Right atrium auricular region (tissue), 2 donors: ENCODE data around the gene PRKCE. TPM values are rescaled to one million over a fixed set of nuclear protein-coding genes. Genes with fewer than 3 reads are reported as not detected.

ENCODE experiments used
- DNase-seq: peaks from one replicate; pipeline ENCODE4 v3.0.0-alpha.2; 2019; ENCODE audit warnings: low spot score
- H3K27ac ChIP-seq, 2 donors: fragments of 200-600 bp; sonication (generic); 1 replicate in 1 of 2; 2 replicates in 1 of 2; pipeline ENCODE4 v1.5.1; 2016 to 2019
- H3K27me3 ChIP-seq, 2 donors: fragments of 200-600 bp; sonication (generic); one replicate each; pipeline versions ENCODE4 v1.5.1 to v1.6.0; 2017 to 2019
- H3K36me3 ChIP-seq: fragments of 200-600 bp; sonication (generic); one replicate; pipeline ENCODE4 v1.5.1; 2016
- H3K4me1 ChIP-seq, 2 donors: fragments of 200-600 bp; sonication (generic); one replicate each; pipeline versions ENCODE4 v1.5.1 to v1.6.0; 2017 to 2019
- H3K4me3 ChIP-seq, 2 donors: fragments of 200-600 bp; sonication (generic); 1 replicate in 1 of 2; 2 replicates in 1 of 2; pipeline ENCODE4 v1.5.1; 2017 to 2019; ENCODE audit warnings: mild to moderate bottlenecking in 1 of 2, moderate library complexity in 1 of 2
- H3K9me3 ChIP-seq, 2 donors: fragments of 200-600 bp; sonication (generic); one replicate each; pipeline ENCODE4 v1.5.1; 2019
- CTCF ChIP-seq, 2 donors: fragments of 200-600 bp; sonication (generic); IDR thresholded peaks; one replicate each; pipeline ENCODE4 v1.5.1; 2019; ENCODE audit warnings: antibody characterized with exemption in 2 of 2
- total RNA-seq, 2 donors: library from RNA; depleted of rRNA; stranded (reverse); fragments of >200 nt; gene quantifications; one replicate each; pipeline ENCODE4 v1.1.0, GENCODE V29; 2016

Gene PRKCE
- total RNA-seq, 2 donors from 2014 or later, result 7.2 to 11.8 TPM

DNA sequence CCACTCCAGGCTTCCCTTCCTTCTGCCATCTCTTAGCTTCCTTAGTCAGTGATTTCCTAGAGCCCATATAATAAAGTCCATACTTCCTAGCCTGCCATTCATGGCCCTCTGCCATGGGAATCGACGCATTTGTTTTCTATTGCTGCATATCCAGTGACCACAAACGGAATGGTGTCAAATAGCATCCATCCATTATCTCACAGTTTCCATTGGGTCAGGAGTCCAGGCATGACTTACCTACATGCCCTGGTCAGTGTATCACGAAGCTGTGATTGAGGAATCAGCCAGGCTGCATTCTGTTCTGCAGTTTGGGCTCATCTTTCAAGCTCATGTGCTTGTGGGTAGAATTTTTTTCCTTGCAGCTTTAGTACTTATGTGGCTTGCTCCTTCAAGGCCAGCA lies 436.0 kb downstream of the PRKCE start:
- Histone ChIP-seq H3K4me3 (no peak overlapping the region), H3K4me1 (peaks cover 0 to 14% of the 10 kb centered on the region in 2 donors), H3K9me3 (no peaks in the 10 kb centered on the region), H3K27ac (no peak overlapping the region), H3K27me3 (no peaks in the 10 kb centered on the region), H3K36me3 (peaks cover 8% of the 10 kb centered on the region)
- TF ChIP-seq CTCF (IDR thresholded peaks at IDR 0.05), result no peak
- DNase-seq, result no peak

DNA sequence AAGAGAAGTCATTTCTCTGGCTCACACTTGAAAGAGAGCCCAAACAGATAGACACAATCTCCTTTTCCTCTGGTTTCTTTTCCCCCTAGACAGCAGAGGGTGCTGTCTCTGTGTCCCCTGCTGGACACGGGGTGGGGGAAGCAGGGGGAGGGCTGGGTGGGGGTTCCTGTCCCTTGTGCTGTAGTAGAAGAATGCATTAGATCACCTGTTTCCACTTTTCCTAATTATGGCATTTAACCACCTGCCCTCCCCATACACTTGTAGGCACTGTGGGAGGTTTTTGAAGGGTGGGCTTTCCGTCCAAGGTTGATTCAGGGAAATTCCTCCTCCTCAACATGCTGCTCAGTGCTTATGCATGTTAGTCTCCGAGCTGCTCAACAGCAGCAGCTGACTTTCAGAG lies 439.5 kb downstream of the PRKCE start:
- peak in 1 of 2 donors; percentile 59 for TF ChIP-seq CTCF (IDR thresholded peaks at IDR 0.05)
- Histone ChIP-seq H3K9me3 (no peaks in the 10 kb centered on the region), H3K27me3 (no peaks in the 10 kb centered on the region), H3K36me3 (peaks cover 8% of the 10 kb centered on the region), H3K4me3 (no peak overlapping the region), H3K4me1 (peaks cover 0 to 3% of the 10 kb centered on the region in 2 donors), H3K27ac (peak overlapping the region in 1 of 2 donors; percentile 42)
- no peak for DNase-seq

DNA sequence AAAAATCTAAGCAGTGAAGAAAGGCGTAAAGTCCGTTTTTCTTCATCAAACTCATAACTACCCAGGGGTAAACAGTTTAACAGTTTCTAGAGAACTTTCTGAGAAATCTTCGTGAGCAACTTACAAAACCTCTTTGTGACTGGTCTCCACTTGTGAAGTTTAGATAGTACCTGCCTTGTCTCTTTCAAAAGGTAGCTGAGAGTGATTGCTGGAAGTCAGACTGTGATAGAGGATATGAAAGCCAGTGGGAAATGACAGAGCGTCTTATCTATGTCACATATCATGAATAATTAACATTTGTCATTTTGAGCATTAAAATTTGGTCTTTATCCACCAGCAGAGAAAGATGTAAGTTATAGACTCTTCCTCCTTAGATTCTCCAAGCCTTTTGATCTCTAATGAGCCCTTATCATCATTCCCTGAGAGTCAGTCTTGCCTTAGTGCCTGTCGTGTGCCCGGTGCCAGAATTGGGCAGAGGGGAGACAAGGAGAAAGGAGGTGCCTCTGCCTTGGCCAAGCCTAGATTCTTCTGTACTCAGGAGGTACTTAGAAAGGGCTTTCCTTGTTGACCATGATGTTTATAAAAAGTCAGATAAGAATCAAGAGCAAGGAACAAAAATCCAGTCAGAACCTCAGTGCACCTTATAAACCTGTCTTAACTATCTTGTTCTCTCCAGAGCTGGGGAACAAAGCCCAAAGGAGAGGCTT lies 440.6 kb downstream of the PRKCE start:
- Histone ChIP-seq H3K27ac (no peak overlapping the region), H3K4me3 (no peak overlapping the region), H3K9me3 (no peaks in the 10 kb centered on the region), H3K27me3 (no peaks in the 10 kb centered on the region), H3K4me1 (peaks cover 0 to 1% of the 10 kb centered on the region in 2 donors), H3K36me3 (peaks cover 8% of the 10 kb centered on the region)
- TF ChIP-seq CTCF (IDR thresholded peaks at IDR 0.05), result no peak
- no peak for DNase-seq

GRCh38 chr2:46094689-46095088 lies 443.2 kb downstream of the PRKCE start:
- Histone ChIP-seq H3K27me3 (no peaks in the 10 kb centered on the region), H3K36me3 (no peaks in the 10 kb centered on the region), H3K4me3 (no peak overlapping the region), H3K9me3 (no peaks in the 10 kb centered on the region), H3K27ac (no peak overlapping the region), H3K4me1 (peaks cover 0 to 15% of the 10 kb centered on the region in 2 donors)
- no peak for DNase-seq
- no peak for TF ChIP-seq CTCF (IDR thresholded peaks at IDR 0.05)

GRCh38 chr2:46095830-46096229 lies 444.4 kb downstream of the PRKCE start:
- H3K4me1 ChIP-seq, result peaks cover 0 to 15% of the 10 kb centered on the region in 2 donors
- no peak for DNase-seq
- H3K27me3 ChIP-seq, result no peaks in the 10 kb centered on the region
- H3K4me3 ChIP-seq, result no peak overlapping the region
- no peak for TF ChIP-seq CTCF (IDR thresholded peaks at IDR 0.05)
- no peak overlapping the region for H3K27ac ChIP-seq
- H3K36me3 ChIP-seq, result no peaks in the 10 kb centered on the region
- no peaks in the 10 kb centered on the region for H3K9me3 ChIP-seq

DNA sequence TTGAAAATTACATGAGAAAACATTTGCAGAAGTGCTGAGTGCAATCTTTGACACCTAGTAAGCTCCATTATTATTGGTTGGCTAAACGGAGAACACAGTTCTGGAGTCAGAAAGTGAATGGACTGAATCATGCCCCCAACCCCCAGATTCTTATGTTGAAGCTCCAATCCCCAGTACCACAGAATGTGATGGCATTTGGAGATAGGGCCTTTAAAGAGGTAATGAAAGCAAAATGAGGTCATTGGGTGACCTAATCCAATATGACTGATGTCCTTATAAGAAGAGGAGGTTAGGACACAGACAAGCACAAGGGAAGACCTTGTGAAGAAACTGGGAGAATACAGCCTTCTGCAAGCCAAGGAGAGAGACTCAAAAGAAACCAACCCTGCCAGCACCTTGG lies 444.8 kb downstream of the PRKCE start:
- Histone ChIP-seq H3K27me3 (no peaks in the 10 kb centered on the region), H3K4me1 (peaks cover 0 to 15% of the 10 kb centered on the region in 2 donors), H3K4me3 (no peak overlapping the region), H3K36me3 (no peaks in the 10 kb centered on the region), H3K27ac (no peak overlapping the region), H3K9me3 (no peaks in the 10 kb centered on the region)
- no peak for TF ChIP-seq CTCF (IDR thresholded peaks at IDR 0.05)
- no peak for DNase-seq
